ACC112 (cell line): ENCODE measurements around the gene ARL15.

Experiments used
- H2AFZ ChIP-seq: fragments of 200-600 bp; sonication (generic); one replicate; pipeline ENCODE4 v1.6.0; 2017; ENCODE audit warnings: antibody characterized with exemption, low read length; ENCODE audit not compliant: unreplicated experiment
- H3K27ac ChIP-seq: fragments of 200-600 bp; sonication (generic); 2 replicates; pipeline ENCODE4 v1.5.1; 2014; ENCODE audit warnings: low read depth, mild to moderate bottlenecking, antibody characterized with exemption, low read length, moderate library complexity
- H3K27me3 ChIP-seq: fragments of 200-600 bp; sonication (generic); 2 replicates; pipeline ENCODE4 v1.6.1; 2014; ENCODE audit warnings: mild to moderate bottlenecking, antibody characterized with exemption, low read length, moderate library complexity, mixed read lengths; ENCODE audit not compliant: insufficient read depth
- H3K36me3 ChIP-seq: fragments of 200-600 bp; sonication (generic); 2 replicates; pipeline ENCODE4 v1.6.1; 2016; ENCODE audit warnings: mild to moderate bottlenecking, antibody characterized with exemption, low read length, moderate library complexity, mixed read lengths; ENCODE audit not compliant: insufficient read depth
- H3K4me1 ChIP-seq: fragments of 200-600 bp; sonication (generic); one replicate; pipeline ENCODE4 v1.6.1; 2016; ENCODE audit warnings: low read length, mixed read lengths; ENCODE audit not compliant: insufficient read depth, unreplicated experiment, control insufficient read depth
- H3K4me3 ChIP-seq: fragments of 200-600 bp; sonication (generic); 2 replicates; pipeline ENCODE4 v1.5.1; 2014; ENCODE audit warnings: mild to moderate bottlenecking, low read depth, low read length
- H3K79me2 ChIP-seq: fragments of 200-600 bp; sonication (generic); one replicate; pipeline ENCODE4 v1.6.0; 2016; ENCODE audit warnings: low read length; ENCODE audit not compliant: control insufficient read depth, unreplicated experiment, insufficient read depth

Gene ARL15

DNA sequence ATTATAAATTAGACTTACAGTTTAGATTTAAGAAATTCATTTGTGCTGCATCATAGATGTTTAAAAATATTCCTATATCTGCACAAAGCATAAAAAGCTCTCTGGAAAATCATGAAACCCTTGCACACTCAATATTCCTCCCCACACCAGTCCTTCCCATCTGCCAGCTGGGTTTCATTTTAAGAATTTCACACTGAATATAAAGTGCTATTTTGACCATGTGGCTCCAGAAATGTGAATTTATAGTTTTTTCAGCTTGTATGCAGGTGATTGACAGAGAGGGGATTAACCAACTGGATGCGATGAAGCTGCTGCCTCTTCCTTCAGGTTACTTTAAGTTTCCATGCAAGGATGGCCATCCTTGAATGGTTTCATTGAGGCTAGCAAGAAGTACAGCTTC is 403.6 kb downstream of the ARL15 start:
- Histone ChIP-seq H3K27ac (no peak overlapping the region), H3K4me3 (no peak overlapping the region), H3K27me3 (no peaks in the 10 kb centered on the region), H3K4me1 (no peaks in the 10 kb centered on the region), H3K79me2 (no peaks in the 10 kb centered on the region), H2AFZ (no peak overlapping the region), H3K36me3 (no peaks in the 10 kb centered on the region)

DNA sequence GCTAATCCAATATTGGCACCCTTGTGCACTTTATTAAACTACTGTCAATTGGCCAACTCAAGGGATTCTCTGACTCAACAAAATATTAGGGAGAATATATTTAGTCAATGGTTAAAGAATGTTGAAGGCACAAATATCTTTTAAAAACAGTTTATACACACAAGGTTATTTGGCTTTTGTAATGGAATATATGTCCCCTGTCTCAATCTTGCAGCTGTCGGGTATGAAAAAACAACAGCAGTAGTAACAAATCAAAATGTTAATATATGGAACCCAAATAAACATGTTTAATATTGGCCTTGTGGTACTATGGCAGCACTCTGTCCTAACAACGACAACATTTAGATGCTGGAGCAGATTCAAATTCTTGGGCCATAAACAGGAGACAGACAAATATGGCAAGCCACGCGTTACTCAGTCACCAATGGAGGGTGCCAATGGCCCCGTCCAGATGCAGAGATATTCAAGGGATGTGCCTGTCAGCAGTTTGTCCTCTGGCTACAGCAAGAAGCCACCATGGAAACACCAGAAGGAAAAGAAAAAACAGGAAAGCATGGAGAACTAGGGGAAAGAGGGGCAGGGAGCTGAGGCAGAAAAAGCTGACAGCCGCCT is 408.0 kb downstream of the ARL15 start:
- H3K36me3 ChIP-seq, result no peaks in the 10 kb centered on the region
- H3K4me1 ChIP-seq, result no peaks in the 10 kb centered on the region
- no peak overlapping the region for H3K4me3 ChIP-seq
- H2AFZ ChIP-seq, result no peak overlapping the region
- no peaks in the 10 kb centered on the region for H3K27me3 ChIP-seq
- no peaks in the 10 kb centered on the region for H3K79me2 ChIP-seq
- H3K27ac ChIP-seq, result no peak overlapping the region

DNA sequence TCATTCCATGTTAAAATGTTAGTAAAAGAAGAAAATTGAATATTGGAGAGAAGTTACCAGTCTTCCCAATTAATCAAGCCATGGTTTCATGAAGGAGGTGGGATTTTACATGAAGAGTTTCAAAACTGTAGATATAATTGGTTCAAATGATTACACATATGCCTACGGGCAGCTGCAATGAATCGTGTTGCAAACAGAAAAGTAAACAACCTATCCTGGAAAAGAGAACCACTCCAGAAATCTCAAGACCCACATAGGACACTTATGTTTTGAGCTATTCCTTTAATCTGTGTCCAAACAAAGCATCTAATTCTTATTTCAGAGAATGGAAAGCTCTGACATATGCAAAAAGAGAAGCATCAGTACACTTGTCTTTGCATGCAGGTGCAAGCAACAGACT is 409.7 kb downstream of the ARL15 start:
- Histone ChIP-seq H3K4me3 (no peak overlapping the region), H3K36me3 (no peaks in the 10 kb centered on the region), H3K79me2 (no peaks in the 10 kb centered on the region), H3K4me1 (no peaks in the 10 kb centered on the region), H3K27ac (no peak overlapping the region), H2AFZ (no peak overlapping the region), H3K27me3 (no peaks in the 10 kb centered on the region)

DNA sequence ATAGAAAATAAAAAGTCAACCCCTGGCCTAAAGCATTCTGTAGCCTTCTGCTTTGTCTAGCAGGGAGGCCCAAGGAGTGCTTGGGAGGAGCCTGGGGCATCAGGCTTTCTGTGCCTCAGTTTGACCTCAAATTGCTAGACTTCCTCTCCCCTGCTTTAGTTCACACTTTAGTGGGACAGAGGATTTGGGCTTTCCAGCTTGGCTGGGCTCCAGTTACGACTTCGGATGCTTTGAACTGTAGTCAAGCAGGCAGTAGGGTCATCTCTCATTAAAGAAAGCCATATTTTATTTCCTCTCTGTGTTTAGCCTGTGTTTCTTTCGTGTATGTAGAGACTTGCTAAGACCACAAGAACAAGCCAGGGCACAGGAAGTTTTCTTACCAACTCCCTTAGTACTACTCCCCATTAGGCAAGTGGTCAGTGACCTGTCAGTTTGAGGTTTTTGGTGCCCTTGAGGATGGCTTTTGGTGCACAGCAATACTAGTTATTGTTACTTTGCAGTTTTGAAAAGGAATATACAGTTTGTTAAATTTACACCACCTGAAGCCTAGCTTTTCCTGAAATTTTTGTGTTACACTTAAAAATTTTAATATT is 415.2 kb downstream of the ARL15 start:
- no peaks in the 10 kb centered on the region for H3K36me3 ChIP-seq
- no peaks in the 10 kb centered on the region for H3K79me2 ChIP-seq
- H3K27ac ChIP-seq, result no peak overlapping the region
- no peak overlapping the region for H2AFZ ChIP-seq
- H3K27me3 ChIP-seq, result no peaks in the 10 kb centered on the region
- H3K4me1 ChIP-seq, result no peaks in the 10 kb centered on the region
- H3K4me3 ChIP-seq, result no peak overlapping the region

DNA sequence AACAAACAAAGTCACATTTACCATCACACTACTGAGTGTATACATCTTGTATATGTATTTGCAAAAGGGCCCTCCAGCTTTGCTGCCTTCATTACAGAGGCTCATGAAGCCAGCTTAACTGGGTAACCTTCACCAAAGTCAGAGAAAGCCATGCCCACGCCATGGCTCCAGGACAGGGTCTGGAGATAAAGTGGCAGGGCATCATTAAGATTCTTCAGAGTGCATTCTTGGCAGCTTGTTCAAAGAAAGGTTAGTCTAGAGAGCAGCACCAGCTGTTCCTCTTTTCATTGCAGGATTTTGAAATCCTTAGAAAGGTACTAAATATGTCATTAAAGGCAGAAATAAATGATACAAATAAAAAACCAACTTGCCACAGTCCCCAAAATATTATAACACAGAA is 416.7 kb downstream of the ARL15 start:
- H3K4me3 ChIP-seq, result no peak overlapping the region
- H3K4me1 ChIP-seq, result no peaks in the 10 kb centered on the region
- no peak overlapping the region for H3K27ac ChIP-seq

DNA sequence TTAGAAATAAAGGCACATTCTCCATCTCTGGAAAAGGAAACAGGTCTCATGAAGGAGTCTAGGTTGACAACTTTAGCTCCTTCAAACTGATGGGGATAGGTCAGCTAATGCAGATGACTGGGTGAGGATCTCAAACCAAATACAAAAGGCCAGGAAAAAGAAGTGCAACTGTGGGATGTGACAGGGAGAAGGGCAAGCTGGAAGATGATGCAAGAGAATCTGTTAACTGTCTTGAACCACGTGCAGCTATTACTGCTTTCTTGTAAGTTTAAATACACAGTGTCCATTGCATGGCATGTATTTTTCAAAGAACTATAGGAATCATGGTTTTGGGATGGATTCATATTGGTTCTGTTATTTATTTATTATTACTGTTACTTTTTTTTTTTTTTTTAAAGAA is 418.1 kb downstream of the ARL15 start:
- no peaks in the 10 kb centered on the region for H3K79me2 ChIP-seq
- H3K27ac ChIP-seq, result no peak overlapping the region
- H3K36me3 ChIP-seq, result no peaks in the 10 kb centered on the region
- no peaks in the 10 kb centered on the region for H3K4me1 ChIP-seq
- no peaks in the 10 kb centered on the region for H3K27me3 ChIP-seq
- H3K4me3 ChIP-seq, result no peak overlapping the region
- no peak overlapping the region for H2AFZ ChIP-seq

More for the DNA sequence above, 416.7 kb downstream of the ARL15 start:
- no peaks in the 10 kb centered on the region for H3K36me3 ChIP-seq
- H3K27me3 ChIP-seq, result no peaks in the 10 kb centered on the region
- H3K79me2 ChIP-seq, result no peaks in the 10 kb centered on the region
- no peak overlapping the region for H2AFZ ChIP-seq

DNA sequence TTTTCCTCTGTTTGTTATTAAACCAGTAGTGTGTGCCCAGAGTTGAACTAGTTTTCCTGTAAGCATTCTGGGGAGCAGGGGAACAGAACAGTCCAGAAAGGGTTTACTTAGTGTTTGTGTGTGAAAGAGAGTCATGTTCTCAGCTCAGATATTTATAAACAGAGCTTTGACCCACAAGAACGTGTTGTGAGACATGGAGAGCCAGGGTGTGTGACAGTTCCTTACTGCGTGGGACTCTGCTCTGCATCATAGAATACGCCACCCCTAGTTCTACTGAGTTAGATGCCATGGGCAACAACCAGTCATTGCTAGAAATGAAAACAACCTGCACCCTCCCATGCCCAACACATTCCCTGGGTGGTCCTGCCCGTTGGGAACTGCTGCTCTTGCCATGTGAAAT is 419.2 kb downstream of the ARL15 start:
- H3K79me2 ChIP-seq, result no peaks in the 10 kb centered on the region
- no peak overlapping the region for H2AFZ ChIP-seq
- no peak overlapping the region for H3K27ac ChIP-seq
- H3K4me3 ChIP-seq, result no peak overlapping the region
- H3K27me3 ChIP-seq, result no peaks in the 10 kb centered on the region
- H3K4me1 ChIP-seq, result no peaks in the 10 kb centered on the region
- no peaks in the 10 kb centered on the region for H3K36me3 ChIP-seq

DNA sequence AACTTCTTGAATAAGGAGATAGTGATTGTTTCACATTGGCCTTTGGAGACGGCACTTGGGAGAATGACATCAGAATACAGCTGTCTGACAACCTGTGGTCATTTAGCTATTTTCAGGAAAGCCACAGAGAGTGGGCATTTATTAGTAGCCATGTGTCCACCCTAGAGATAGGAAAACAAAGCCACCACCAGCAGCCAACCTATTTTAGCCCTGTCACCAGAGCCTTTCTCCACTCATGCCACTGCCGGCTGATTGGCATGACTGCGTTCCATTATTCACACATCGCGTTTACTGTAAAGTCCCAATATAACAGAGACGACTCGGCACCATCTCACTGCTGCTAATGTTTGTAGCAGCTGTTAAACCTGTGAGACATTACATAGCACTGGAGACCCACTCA is 419.9 kb downstream of the ARL15 start:
- Histone ChIP-seq H3K4me3 (no peak overlapping the region), H3K36me3 (no peaks in the 10 kb centered on the region)

DNA sequence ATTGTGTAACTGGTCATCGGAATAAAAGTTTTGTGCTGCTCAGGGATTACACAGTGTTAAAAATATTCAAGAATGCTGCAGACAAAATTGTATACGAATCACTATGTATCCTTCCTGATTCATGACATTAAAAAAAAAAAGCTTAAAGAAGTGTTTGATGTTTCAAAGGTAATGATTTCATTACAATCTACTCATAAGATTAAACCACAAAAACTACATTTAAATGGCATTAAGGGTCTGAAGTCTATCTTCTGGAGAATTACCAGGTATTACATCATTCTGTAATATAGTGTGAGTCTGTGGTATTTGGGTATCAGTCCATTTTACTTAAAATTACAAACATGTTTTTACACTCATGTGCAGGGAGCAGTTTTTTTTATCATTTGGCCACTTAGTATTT is 425.5 kb downstream of the ARL15 start:
- H3K4me3 ChIP-seq, result no peak overlapping the region
- H3K36me3 ChIP-seq, result no peaks in the 10 kb centered on the region
- no peak overlapping the region for H2AFZ ChIP-seq
- no peaks in the 10 kb centered on the region for H3K27me3 ChIP-seq
- H3K27ac ChIP-seq, result no peak overlapping the region
- H3K4me1 ChIP-seq, result peaks cover 4% of the 10 kb centered on the region
- H3K79me2 ChIP-seq, result no peaks in the 10 kb centered on the region

More for the DNA sequence above, 419.9 kb downstream of the ARL15 start:
- H3K27me3 ChIP-seq, result no peaks in the 10 kb centered on the region
- H3K79me2 ChIP-seq, result no peaks in the 10 kb centered on the region
- H3K4me1 ChIP-seq, result no peaks in the 10 kb centered on the region
- H2AFZ ChIP-seq, result no peak overlapping the region
- no peak overlapping the region for H3K27ac ChIP-seq

DNA sequence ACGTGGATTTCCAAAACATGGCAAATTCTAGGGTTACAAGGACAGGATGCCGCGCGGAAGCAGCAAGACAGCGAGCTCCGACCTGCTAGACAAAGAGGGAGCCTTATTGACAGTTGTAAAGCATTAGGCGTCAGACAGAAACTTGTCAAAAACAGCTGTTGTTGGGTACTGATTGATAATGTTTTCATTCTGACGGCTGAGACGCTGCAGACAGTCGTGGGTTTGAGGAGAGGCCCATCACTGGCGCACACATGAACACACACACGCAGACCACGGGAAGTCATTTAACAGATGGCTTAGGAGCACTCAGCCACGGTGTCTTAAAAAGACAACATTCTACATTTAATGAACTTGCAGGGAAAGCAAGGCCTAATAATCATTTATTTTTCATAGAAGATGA is 426.0 kb downstream of the ARL15 start:
- Histone ChIP-seq H3K79me2 (no peaks in the 10 kb centered on the region), H2AFZ (no peak overlapping the region), H3K4me3 (no peak overlapping the region), H3K4me1 (peaks cover 4% of the 10 kb centered on the region), H3K27ac (no peak overlapping the region), H3K36me3 (no peaks in the 10 kb centered on the region), H3K27me3 (no peaks in the 10 kb centered on the region)

DNA sequence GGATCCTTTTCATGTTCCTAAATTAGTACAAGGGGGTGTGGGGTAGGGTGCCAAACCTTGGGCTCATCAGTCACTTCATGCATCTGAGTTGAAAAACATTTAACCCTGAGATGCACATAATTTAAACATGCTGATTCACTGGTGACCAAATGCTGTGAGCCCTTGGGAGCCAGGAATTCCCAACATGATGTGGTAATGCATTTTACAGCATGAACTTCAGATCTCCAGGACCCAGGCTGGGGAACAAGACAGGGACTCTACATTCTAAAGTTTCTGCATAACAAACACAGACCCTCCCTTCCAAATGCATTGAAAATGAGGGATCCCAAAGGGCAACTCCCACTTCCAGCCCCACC is 427.7 kb downstream of the ARL15 start:
- Histone ChIP-seq H3K4me1 (peaks cover 4% of the 10 kb centered on the region), H3K4me3 (no peak overlapping the region), H3K27ac (no peak overlapping the region), H2AFZ (no peak overlapping the region), H3K27me3 (no peaks in the 10 kb centered on the region), H3K36me3 (no peaks in the 10 kb centered on the region), H3K79me2 (no peaks in the 10 kb centered on the region)
